ENCODE measurements around the gene VRK1. TPM values are rescaled to one million over a fixed set of nuclear protein-coding genes. Genes with fewer than 3 reads are reported as not detected.

Gene VRK1
- total RNA-seq, 2 experiments from 2014 or later: 97.5 to 97.9 TPM

DNA sequence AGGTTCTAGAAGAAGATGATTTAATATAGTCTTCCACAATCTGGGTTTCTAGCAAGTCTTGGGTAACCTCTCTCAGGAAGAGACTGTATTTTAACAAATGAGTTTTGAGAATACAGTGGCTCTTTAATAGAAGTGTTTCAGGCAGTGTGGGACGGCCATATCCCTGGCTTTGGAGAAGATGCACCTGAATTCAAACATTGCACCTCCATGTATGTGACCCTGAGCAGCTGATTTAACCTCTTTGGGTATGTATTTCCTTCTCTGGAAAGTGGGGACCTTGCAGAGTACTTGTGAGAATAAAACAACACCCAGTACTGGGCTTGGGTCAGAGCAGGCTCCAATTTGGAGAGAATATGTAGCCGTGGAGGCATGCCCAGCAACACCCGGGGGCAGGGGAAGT is 15.8 kb upstream of the VRK1 start:
- POLR2A ChIA-PET: no interaction called here
- no peak for DNase-seq (ENCODE audit: low spot score)
- no peak overlapping the region for H2AFZ ChIP-seq (ENCODE audit: low read length)

DNA sequence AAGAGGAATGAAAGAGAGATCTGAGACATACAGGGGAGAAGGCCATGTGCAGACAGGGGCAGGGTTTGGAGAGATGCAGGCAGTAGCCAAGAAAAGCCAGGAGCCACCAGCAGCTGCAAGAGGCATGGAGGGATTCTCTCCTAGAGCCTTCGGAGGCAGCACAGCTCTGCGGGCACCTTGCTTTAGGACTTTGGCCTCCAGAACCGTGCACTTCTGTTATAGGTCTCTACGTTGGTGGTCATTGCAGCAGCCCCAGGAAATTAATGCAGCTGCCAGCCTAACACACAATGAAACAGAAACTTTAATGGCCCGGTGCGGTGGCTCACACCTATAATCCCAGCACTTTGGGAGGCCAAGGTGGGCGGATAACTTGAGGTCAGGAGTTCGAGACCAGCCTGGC is 14.7 kb upstream of the VRK1 start:
- Histone ChIP-seq H3K36me3 (ENCODE audit: insufficient read depth, low read length) (no peaks in the 10 kb centered on the region), H3K79me2 (ENCODE audit: insufficient read depth, low read depth, low read length) (no peaks in the 10 kb centered on the region), H4K20me1 (ENCODE audit: insufficient read depth, low read length) (no peaks in the 10 kb centered on the region), H3K4me1 (ENCODE audit: insufficient read depth, low read length, poor library complexity, severe bottlenecking) (no peaks in the 10 kb centered on the region), H3K9me3 (ENCODE audit: low read length) (no peaks in the 10 kb centered on the region), H2AFZ (ENCODE audit: low read length) (no peak overlapping the region), H3K9me2 (ENCODE audit: insufficient read depth, low read length) (no peaks in the 10 kb centered on the region), H3K27ac (ENCODE audit: low read depth, low read length, poor library complexity, severe bottlenecking) (no peak overlapping the region), H3K4me2 (ENCODE audit: low read length) (no peak overlapping the region), H3K4me3 (ENCODE audit: low read depth, low read length, poor library complexity, severe bottlenecking) (no peak overlapping the region)
- intact Hi-C loops (cut with micrococcal nuclease; ENCODE audit: unreplicated experiment): no loop called here
- BruUV-seq (replicated peaks): no TSS peak
- TF ChIP-seq, protein P1, sequence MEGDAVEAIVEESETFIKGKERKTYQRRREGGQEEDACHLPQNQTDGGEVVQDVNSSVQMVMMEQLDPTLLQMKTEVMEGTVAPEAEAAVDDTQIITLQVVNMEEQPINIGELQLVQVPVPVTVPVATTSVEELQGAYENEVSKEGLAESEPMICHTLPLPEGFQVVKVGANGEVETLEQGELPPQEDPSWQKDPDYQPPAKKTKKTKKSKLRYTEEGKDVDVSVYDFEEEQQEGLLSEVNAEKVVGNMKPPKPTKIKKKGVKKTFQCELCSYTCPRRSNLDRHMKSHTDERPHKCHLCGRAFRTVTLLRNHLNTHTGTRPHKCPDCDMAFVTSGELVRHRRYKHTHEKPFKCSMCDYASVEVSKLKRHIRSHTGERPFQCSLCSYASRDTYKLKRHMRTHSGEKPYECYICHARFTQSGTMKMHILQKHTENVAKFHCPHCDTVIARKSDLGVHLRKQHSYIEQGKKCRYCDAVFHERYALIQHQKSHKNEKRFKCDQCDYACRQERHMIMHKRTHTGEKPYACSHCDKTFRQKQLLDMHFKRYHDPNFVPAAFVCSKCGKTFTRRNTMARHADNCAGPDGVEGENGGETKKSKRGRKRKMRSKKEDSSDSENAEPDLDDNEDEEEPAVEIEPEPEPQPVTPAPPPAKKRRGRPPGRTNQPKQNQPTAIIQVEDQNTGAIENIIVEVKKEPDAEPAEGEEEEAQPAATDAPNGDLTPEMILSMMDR (conservative IDR thresholded peaks at IDR 0.05; ENCODE audit: low read length): no peak
- TF ChIP-seq EZH2phosphoT487 (IDR thresholded peaks at IDR 0.05; ENCODE audit: borderline replicate concordance, low read depth, low read length): no peak
- ChIA-PET POLR2A (no interaction called here), CTCF (ENCODE audit: unreplicated experiment) (no interaction called here)
- no peak for DNase-seq (ENCODE audit: low spot score)

More for the DNA sequence above, 15.8 kb upstream of the VRK1 start:
- H3K36me3 ChIP-seq (ENCODE audit: insufficient read depth, low read length): no peaks in the 10 kb centered on the region
- no peak overlapping the region for H3K4me2 ChIP-seq (ENCODE audit: low read length)
- no TSS peak for BruUV-seq (replicated peaks)
- no peaks in the 10 kb centered on the region for H4K20me1 ChIP-seq (ENCODE audit: insufficient read depth, low read length)
- no peak overlapping the region for H3K27ac ChIP-seq (ENCODE audit: low read depth, low read length, poor library complexity, severe bottlenecking)
- no peak overlapping the region for H3K4me3 ChIP-seq (ENCODE audit: low read depth, low read length, poor library complexity, severe bottlenecking)
- no peak for TF ChIP-seq EZH2phosphoT487 (IDR thresholded peaks at IDR 0.05; ENCODE audit: borderline replicate concordance, low read depth, low read length)
- TF ChIP-seq, protein P1 (conservative IDR thresholded peaks at IDR 0.05; ENCODE audit: low read length): no peak
- CTCF ChIA-PET (ENCODE audit: unreplicated experiment): no interaction called here
- H3K9me3 ChIP-seq (ENCODE audit: low read length): no peaks in the 10 kb centered on the region
- intact Hi-C loops (cut with micrococcal nuclease; ENCODE audit: unreplicated experiment): no loop called here
- no peaks in the 10 kb centered on the region for H3K9me2 ChIP-seq (ENCODE audit: insufficient read depth, low read length)
- no peaks in the 10 kb centered on the region for H3K4me1 ChIP-seq (ENCODE audit: insufficient read depth, low read length, poor library complexity, severe bottlenecking)
- no peaks in the 10 kb centered on the region for H3K79me2 ChIP-seq (ENCODE audit: insufficient read depth, low read depth, low read length)

DNA sequence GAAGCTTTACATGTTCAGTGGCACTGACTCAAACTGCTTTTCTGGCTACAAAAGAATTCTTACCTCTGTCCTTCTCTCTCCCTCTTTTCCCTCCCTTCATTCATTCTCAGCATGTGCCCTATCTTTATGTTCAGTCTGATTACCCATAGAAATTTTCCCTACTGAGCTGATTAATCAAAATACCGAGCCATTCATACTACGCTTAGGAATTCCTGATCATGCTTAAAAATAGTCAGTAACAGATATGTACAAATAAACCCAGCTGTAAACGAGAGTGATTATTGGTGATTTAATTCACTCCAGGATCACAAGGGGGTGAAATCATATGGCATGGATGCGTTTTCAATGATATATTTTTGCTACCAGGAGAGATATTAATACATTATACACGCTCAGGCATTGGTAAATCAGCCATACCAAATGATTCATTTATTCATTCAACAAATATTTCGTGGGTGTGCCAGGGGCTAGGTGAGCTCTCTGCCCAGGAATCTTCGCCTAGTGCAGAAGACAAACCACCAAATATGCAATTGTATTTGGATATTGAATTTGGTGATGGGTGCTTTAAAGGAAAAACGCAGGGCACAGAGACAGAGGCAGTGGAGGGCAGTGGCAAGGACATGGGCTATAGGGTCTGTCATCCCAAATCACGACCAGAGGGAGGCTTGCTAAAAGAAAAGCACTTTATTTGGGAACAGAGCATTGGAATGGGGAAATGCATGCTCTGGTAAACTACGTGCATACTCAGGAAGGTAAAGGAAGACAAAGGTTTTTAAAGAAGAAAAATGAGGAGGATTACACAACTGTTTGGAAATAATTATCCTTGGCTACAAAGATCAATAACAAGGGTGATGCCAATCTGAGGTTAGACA is 13.9 kb upstream of the VRK1 start:
- H3K27ac ChIP-seq (ENCODE audit: low read depth, low read length, poor library complexity, severe bottlenecking): no peak overlapping the region
- no TSS peak for BruUV-seq (replicated peaks)
- ChIA-PET POLR2A (interaction anchor here (0.6 to 0.7 kb wide), 2 partner anchors 13 to 404 kb away, joined by 4 read pairs; no protein-coding TSS in a partner anchor), CTCF (ENCODE audit: unreplicated experiment) (no interaction called here)
- no peaks in the 10 kb centered on the region for H4K20me1 ChIP-seq (ENCODE audit: insufficient read depth, low read length)
- TF ChIP-seq, protein P1 (conservative IDR thresholded peaks at IDR 0.05; ENCODE audit: low read length): no peak
- no peak for TF ChIP-seq EZH2phosphoT487 (IDR thresholded peaks at IDR 0.05; ENCODE audit: borderline replicate concordance, low read depth, low read length)
- H3K4me3 ChIP-seq (ENCODE audit: low read depth, low read length, poor library complexity, severe bottlenecking): no peak overlapping the region
- no peaks in the 10 kb centered on the region for H3K9me2 ChIP-seq (ENCODE audit: insufficient read depth, low read length)
- no peak overlapping the region for H3K4me2 ChIP-seq (ENCODE audit: low read length)
- no peak overlapping the region for H2AFZ ChIP-seq (ENCODE audit: low read length)
- H3K79me2 ChIP-seq (ENCODE audit: insufficient read depth, low read depth, low read length): no peaks in the 10 kb centered on the region
- DNase-seq (ENCODE audit: low spot score): no peak
- H3K4me1 ChIP-seq (ENCODE audit: insufficient read depth, low read length, poor library complexity, severe bottlenecking): no peaks in the 10 kb centered on the region
- intact Hi-C loops (cut with micrococcal nuclease; ENCODE audit: unreplicated experiment): no loop called here
- H3K9me3 ChIP-seq (ENCODE audit: low read length): no peaks in the 10 kb centered on the region
- H3K36me3 ChIP-seq (ENCODE audit: insufficient read depth, low read length): no peaks in the 10 kb centered on the region
